ENCODE results near the gene VGLL2. TPM values are rescaled to one million over a fixed set of nuclear protein-coding genes. Genes with fewer than 3 reads are reported as not detected.

The VGLL2 gene
- total RNA-seq, 1 donor from 2014 or later: not detected

GRCh38 chr6:117269638-117270054, 4.3 kb downstream of the VGLL2 start:
- no peak for DNase-seq (ENCODE audit: low spot score)

- no peak for DNase-seq (ENCODE audit: low spot score)
These were observed 4.9 kb downstream of the VGLL2 start for GRCh38 chr6:117270055-117270842.

GRCh38 chr6:117270843-117271507, 5.6 kb downstream of the VGLL2 start:
- DNase-seq (ENCODE audit: low spot score): no peak

GRCh38 chr6:117272032-117272866, 6.9 kb downstream of the VGLL2 start:
- DNase-seq (ENCODE audit: low spot score): no peak

- no peak for DNase-seq (ENCODE audit: low spot score)
These were observed 7.5 kb downstream of the VGLL2 start for GRCh38 chr6:117272891-117273290.

- DNase-seq (ENCODE audit: low spot score): no peak
These were observed 9.8 kb downstream of the VGLL2 start for GRCh38 chr6:117275205-117275604.

- no peak for DNase-seq (ENCODE audit: low spot score)
These were observed 10.4 kb downstream of the VGLL2 start for GRCh38 chr6:117275711-117276110.

GRCh38 chr6:117276778-117277316, 11.5 kb downstream of the VGLL2 start:
- DNase-seq (ENCODE audit: low spot score): no peak

- DNase-seq (ENCODE audit: low spot score): no peak
These were observed 15.6 kb downstream of the VGLL2 start for GRCh38 chr6:117280922-117281321.

- no peak for DNase-seq (ENCODE audit: low spot score)
These were observed 22.8 kb downstream of the VGLL2 start for GRCh38 chr6:117288083-117288715.

GRCh38 chr6:117290173-117290846, 25.0 kb downstream of the VGLL2 start:
- DNase-seq (ENCODE audit: low spot score): no peak

GRCh38 chr6:117298941-117299340, 33.6 kb downstream of the VGLL2 start:
- no peak for DNase-seq (ENCODE audit: low spot score)

- DNase-seq (ENCODE audit: low spot score): no peak
These were observed 38.0 kb downstream of the VGLL2 start for GRCh38 chr6:117303323-117303722.

GRCh38 chr6:117304446-117304845, 39.1 kb downstream of the VGLL2 start:
- DNase-seq (ENCODE audit: low spot score): no peak

- no peak for DNase-seq (ENCODE audit: low spot score)
These were observed 41.0 kb downstream of the VGLL2 start for GRCh38 chr6:117306227-117306790.

- no peak for DNase-seq (ENCODE audit: low spot score)
These were observed 42.3 kb downstream of the VGLL2 start for GRCh38 chr6:117307655-117308054.

- no peak for DNase-seq (ENCODE audit: low spot score)
These were observed 43.7 kb downstream of the VGLL2 start for GRCh38 chr6:117309069-117309468.

GRCh38 chr6:117309611-117310010, 44.3 kb downstream of the VGLL2 start:
- no peak for DNase-seq (ENCODE audit: low spot score)

- no peak for DNase-seq (ENCODE audit: low spot score)
These were observed 46.0 kb downstream of the VGLL2 start for GRCh38 chr6:117311310-117311709.

- no peak for DNase-seq (ENCODE audit: low spot score)
These were observed 46.4 kb downstream of the VGLL2 start for GRCh38 chr6:117311726-117312125.

- DNase-seq (ENCODE audit: low spot score): no peak
These were observed 51.9 kb downstream of the VGLL2 start for GRCh38 chr6:117317261-117317660.
